Brain microvascular endothelial cell (primary cell): ENCODE results near the gene KYAT1.

ENCODE experiments used
- DNase-seq: peaks from one replicate; pipeline ENCODE4 v3.0.0-alpha.2; 2020
- H3K27ac ChIP-seq: fragments of 250-450 bp; sonication (Bioruptor Pico); 2 replicates; pipeline ENCODE4 v1.5.1; 2020; ENCODE audit warnings: mild to moderate bottlenecking, moderate library complexity
- H3K27me3 ChIP-seq: fragments of 250-450 bp; sonication (Bioruptor Pico); replicated peaks from 2 replicates; pipeline ENCODE4 v1.5.1; 2020; ENCODE audit warnings: mild to moderate bottlenecking
- H3K36me3 ChIP-seq: fragments of 250-450 bp; sonication (Bioruptor Pico); replicated peaks from 2 replicates; pipeline ENCODE4 v1.5.1; 2020; ENCODE audit warnings: mild to moderate bottlenecking
- H3K4me3 ChIP-seq: 2 replicates; pipeline ENCODE4 v1.5.1; 2011; ENCODE audit warnings: low read depth, mild to moderate bottlenecking, control low read depth, low read length, moderate library complexity
- in situ Hi-C: cut with HindIII; loops from 2 replicates; pipeline ENCODE4 v1.10.0; 2017; ENCODE audit warnings: low sequenced_read_pairs, low pct_ligation_motif_present
- TF ChIP-seq, protein P1 (sequence below): IDR thresholded peaks from 2 replicates; pipeline ENCODE4 v1.5.1; 2011; ENCODE audit warnings: low read depth, mild to moderate bottlenecking, moderate library complexity, low read length, control low read depth, inconsistent platforms; ENCODE audit errors: missing control alignments

KYAT1 gene

DNA sequence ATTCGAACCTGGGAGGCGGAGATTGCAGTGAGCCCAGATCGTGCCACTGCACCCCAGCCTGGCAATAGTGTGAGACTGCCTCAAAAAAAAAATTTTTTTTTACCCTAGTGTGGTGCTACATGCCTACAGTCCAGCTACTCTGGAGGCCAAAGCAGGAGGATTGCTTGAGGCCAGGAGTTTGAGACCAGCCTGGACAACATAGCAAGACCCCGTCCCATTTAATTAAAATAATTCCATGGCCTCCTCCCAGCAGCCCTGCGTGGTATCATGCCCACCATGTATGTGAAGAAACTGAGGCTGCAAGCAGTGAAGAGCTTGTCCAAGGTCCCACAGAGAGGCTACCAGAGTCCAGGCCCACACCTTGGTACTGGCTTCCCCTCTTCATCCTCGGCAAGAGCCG is 19.6 kb upstream of the KYAT1 start:
- TF ChIP-seq, protein P1, sequence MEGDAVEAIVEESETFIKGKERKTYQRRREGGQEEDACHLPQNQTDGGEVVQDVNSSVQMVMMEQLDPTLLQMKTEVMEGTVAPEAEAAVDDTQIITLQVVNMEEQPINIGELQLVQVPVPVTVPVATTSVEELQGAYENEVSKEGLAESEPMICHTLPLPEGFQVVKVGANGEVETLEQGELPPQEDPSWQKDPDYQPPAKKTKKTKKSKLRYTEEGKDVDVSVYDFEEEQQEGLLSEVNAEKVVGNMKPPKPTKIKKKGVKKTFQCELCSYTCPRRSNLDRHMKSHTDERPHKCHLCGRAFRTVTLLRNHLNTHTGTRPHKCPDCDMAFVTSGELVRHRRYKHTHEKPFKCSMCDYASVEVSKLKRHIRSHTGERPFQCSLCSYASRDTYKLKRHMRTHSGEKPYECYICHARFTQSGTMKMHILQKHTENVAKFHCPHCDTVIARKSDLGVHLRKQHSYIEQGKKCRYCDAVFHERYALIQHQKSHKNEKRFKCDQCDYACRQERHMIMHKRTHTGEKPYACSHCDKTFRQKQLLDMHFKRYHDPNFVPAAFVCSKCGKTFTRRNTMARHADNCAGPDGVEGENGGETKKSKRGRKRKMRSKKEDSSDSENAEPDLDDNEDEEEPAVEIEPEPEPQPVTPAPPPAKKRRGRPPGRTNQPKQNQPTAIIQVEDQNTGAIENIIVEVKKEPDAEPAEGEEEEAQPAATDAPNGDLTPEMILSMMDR, result no peak
- no peak overlapping the region for H3K4me3 ChIP-seq
- H3K27me3 ChIP-seq, result no peaks in the 10 kb centered on the region
- in situ Hi-C loops, result no loop called here
- peaks cover 16% of the 10 kb centered on the region for H3K36me3 ChIP-seq
- no peak for DNase-seq
- H3K27ac ChIP-seq, result no peak overlapping the region

DNA sequence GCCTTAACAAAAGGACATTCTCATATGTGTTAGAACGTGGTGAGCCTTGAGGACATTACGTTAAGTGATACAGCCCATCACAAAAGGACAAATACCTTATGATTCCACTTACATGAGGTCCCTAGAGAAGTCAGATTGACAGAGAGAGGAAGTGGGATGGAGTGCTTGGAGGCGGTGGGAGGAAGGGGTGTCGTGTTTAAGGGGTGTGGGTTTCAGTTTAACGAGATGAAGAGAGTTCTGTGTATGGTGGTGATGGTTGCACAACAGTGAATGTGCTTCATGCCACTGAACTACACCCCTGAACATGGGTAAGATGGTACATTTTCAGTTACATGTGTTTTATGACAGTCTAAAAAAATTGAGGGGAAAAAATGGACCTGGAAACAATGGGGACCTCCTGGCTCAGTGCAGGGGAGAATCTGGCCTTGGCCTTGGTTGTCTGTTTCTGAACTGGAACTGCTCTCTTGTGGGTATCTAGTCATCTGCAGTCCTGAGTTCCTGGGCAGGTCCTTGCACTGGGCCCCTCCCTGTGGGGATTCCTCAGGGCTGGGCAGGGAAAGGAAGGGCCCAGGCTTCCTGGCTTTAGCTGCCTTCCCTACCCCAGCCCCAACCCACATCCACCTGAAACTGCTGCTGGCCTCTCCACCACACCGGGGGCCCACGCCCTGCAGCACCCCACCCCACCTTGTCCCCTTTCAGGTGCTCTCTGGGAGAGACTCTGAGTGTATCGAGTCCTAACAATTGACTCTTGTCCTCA is 18.0 kb upstream of the KYAT1 start:
- Histone ChIP-seq H3K4me3 (no peak overlapping the region), H3K27ac (no peak overlapping the region)
- TF ChIP-seq, protein P1, result no peak

DNA sequence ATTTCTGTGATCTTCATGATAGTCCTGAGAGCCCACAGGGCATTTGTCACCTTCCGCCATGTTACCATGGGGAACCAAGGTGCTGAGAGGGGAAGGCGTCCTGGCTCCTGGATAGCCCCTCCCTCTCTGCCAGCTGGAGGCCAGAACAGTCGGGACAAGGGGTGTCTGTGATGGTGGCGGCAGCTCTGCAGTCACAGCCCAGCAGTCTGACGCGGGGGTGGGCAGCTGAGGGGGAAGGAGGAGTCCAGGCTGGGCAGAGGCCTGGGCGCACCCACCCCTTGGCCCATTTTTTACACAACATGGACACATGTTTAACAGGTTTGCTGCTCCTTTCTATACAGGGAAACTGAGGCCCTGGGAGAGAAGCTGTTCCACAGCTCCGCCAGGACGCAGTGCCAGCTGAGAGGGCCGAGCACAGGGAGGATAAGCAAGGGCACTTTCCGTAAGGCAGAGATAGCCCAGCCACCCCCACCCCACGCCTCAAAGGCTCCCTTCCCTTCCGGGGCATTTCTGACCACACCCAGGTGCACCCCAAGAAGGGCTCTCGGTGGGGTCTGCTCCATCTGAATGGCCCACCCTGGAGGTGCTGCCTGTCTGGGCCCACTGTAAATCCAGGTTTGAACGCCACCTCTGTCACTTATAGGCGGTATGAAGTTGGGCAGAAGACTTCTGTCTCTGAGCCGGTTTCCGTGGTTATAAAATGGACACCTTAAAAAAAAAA is 17.3 kb upstream of the KYAT1 start:
- H3K27ac ChIP-seq, result no peak overlapping the region

More for the DNA sequence above, 18.0 kb upstream of the KYAT1 start:
- no peaks in the 10 kb centered on the region for H3K27me3 ChIP-seq
- DNase-seq, result no peak
- in situ Hi-C loops, result no loop called here
- H3K36me3 ChIP-seq, result peaks cover 22% of the 10 kb centered on the region

DNA sequence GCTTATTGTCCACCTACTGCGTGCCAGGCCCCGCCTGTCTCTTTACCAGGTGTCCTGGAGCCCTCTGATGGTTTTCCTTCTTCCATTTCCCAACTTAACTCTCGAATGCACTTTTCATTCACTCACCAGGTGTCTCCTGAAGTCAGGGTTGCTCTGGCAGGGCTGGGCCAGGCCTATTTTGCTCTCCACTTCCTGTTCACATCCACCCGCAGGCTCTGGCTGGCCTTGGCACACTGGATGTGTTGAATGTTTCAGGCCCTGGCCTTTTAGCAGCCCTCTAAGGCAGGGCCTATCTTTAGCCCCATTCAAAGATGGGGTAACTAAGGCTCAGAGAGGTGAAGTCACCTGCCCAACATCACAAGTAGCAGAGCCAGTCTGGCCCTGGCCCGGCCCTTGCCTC is 16.6 kb upstream of the KYAT1 start:
- in situ Hi-C loops, result no loop called here
- Histone ChIP-seq H3K4me3 (no peak overlapping the region), H3K36me3 (peaks cover 26% of the 10 kb centered on the region), H3K27me3 (no peaks in the 10 kb centered on the region), H3K27ac (no peak overlapping the region)
- TF ChIP-seq, protein P1, result no peak
- no peak for DNase-seq

More for the DNA sequence above, 17.3 kb upstream of the KYAT1 start:
- in situ Hi-C loops, result no loop called here
- H3K36me3 ChIP-seq, result peaks cover 24% of the 10 kb centered on the region
- TF ChIP-seq, protein P1, result no peak
- no peaks in the 10 kb centered on the region for H3K27me3 ChIP-seq
- no peak for DNase-seq
- no peak overlapping the region for H3K4me3 ChIP-seq

DNA sequence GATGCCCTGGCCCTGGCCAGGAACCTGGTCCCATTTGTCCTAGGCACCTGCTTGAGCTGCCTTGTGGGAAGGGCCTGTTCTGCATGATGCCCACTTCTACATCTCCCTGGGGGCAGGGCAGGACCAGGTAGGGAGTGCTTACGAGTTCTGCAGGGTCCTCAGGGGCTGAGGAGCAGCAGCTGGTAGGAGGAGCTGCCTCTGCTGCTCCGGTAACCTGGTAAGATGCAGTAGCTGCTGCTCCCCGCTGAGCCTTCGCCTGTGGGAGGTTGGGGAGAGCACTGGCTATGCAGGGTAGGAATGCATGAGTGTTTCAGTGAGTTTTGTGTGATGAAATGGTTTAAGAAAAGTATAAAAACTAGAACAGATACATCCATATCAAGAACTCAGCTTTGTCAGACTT is 13.8 kb upstream of the KYAT1 start:
- no peak overlapping the region for H3K27ac ChIP-seq
- TF ChIP-seq, protein P1, result no peak
- DNase-seq, result no peak
- H3K36me3 ChIP-seq, result peaks cover 43% of the 10 kb centered on the region
- in situ Hi-C loops, result no loop called here
- H3K27me3 ChIP-seq, result no peaks in the 10 kb centered on the region
- H3K4me3 ChIP-seq, result no peak overlapping the region

DNA sequence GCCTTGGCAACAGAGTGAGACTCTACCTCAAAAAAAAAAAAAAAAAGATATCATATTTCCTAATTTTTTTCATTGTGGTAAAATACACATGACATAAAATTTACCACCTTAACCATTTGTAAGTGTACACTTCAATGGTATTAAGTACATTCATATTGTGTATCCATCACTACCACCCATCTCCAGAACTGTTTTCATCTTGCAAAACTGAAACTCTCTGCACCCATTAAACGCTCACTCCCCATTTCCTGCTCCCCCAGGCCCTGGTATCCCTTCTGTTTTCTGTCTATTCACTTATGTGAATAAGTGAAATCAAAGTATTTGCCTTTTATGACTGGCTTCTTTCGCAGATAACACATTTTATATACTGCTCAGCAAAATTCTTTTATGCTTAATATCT is 13.0 kb upstream of the KYAT1 start:
- no peak overlapping the region for H3K27ac ChIP-seq
- peaks cover 48% of the 10 kb centered on the region for H3K36me3 ChIP-seq

More for the DNA sequence above, 13.0 kb upstream of the KYAT1 start:
- no peak for DNase-seq
- Histone ChIP-seq H3K4me3 (no peak overlapping the region), H3K27me3 (no peaks in the 10 kb centered on the region)
- TF ChIP-seq, protein P1, result no peak
- in situ Hi-C loops, result no loop called here
